Activated B cell treated with CpG ODN at 0.5 μM for 24 hours (primary cell): ENCODE data around the gene IQGAP3. TPM values are rescaled to one million over a fixed set of nuclear protein-coding genes. Genes with fewer than 3 reads are reported as not detected.
"Not testable (repeated sequence)": the region's sequence is repeated elsewhere in the genome, so short reads cannot be mapped to it uniquely, and the experiment has no call there.

Source experiments
- ATAC-seq: fragments of 200-7000 bp; cut with Tn5 transposase; one replicate; pipeline ENCODE4 v1.10.0; 2021; ENCODE audit warnings: low read depth, mild to moderate bottlenecking, moderate library complexity
- CTCF ChIA-PET: fragments of 350-600 bp; sonication (Branson Sonifier 250); formaldehyde crosslinking; loops from one replicate; lab custom pipeline; 2021; ENCODE audit warnings: antibody characterized with exemption; lab: Charles Lee
- POLR2A ChIA-PET: fragments of 350-600 bp; sonication (Branson Sonifier 250); formaldehyde crosslinking; loops from one replicate; lab custom pipeline; 2021; ENCODE audit warnings: antibody characterized with exemption; lab: Charles Lee
- DNase-seq: peaks from one replicate; pipeline ENCODE4 v3.0.0; 2022
- H3K27ac Mint-ChIP-seq: one replicate; pipeline ENCODE4 v1.8.0; 2020; ENCODE audit warnings: mixed read lengths
- H3K27me3 Mint-ChIP-seq: one replicate; pipeline ENCODE4 v1.8.0; 2021; ENCODE audit warnings: mixed read lengths
- H3K36me3 Mint-ChIP-seq: one replicate; pipeline ENCODE4 v1.8.0; 2021; ENCODE audit warnings: low read depth, mixed read lengths
- H3K4me1 Mint-ChIP-seq: one replicate; pipeline ENCODE4 v1.8.0; 2021; ENCODE audit warnings: mixed read lengths
- H3K4me3 Mint-ChIP-seq: one replicate; pipeline ENCODE4 v1.8.0; 2020; ENCODE audit warnings: mild to moderate bottlenecking, mixed read lengths
- H3K9me3 Mint-ChIP-seq: one replicate; pipeline ENCODE4 v1.8.0; 2020; ENCODE audit warnings: mixed read lengths
- CTCF ChIP-seq: fragments of 200-600 bp; IDR thresholded peaks from one replicate; pipeline ENCODE4 v1.8.0; 2022; ENCODE audit warnings: antibody characterized with exemption, mild to moderate bottlenecking
- intact Hi-C: fragments of 100-400 bp; cut with micrococcal nuclease; formaldehyde crosslinking; loops from one replicate; pipeline ENCODE4 v1.15.1; 2024
- total RNA-seq: library from RNA; stranded (reverse); gene quantifications from 2 replicates; pipeline ENCODE4 v1.2.3, GENCODE V29; 2022

Gene IQGAP3
- total RNA-seq, 1 donor from 2014 or later: 0.29 TPM

DNA sequence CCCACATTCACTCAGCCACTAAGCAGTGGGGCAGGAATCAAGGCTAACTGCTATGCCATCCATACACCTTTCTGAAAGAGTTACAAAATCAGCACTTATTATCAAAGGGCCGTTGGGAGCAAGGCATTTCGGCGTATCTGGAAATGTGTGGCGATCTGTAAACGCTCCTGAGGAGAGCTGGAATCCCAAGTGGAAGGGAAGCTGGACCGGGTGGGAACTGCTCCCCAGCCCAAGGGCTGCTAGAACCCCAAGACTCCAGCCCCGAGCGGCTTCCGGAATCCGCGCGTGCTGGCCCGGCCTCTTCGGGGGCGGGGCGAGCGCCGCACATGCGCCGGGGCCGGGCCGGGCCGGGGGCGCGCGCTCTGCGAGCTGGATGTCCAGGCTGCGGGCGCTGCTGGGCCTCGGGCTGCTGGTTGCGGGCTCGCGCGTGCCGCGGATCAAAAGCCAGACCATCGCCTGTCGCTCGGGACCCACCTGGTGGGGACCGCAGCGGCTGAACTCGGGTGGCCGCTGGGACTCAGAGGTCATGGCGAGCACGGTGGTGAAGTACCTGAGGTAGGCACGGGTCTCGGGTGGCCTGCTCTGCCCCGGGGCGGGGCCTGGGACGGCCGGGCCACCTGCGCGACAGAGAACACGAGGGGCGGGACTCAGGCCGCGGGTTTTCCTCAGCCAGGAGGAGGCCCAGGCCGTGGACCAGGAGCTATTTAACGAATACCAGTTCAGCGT is 19.2 kb upstream of the IQGAP3 start, which contains the start of gene NAXE:
Gene NAXE, plus strand, starts transcription at position 345 of the 726 bp plus-strand sequence. Its CDS starts 29 bp downstream, at position 374.
- ATAC-seq (peak; percentile 94), DNase-seq (peak; percentile 78)
- no peak for TF ChIP-seq CTCF
- Mint-ChIP-seq H3K9me3 (no peaks in the 10 kb centered on the region), H3K4me3 (peak within 1 kb of the TSS; percentile 90), H3K4me1 (peaks cover 21% of the 10 kb centered on the region), H3K36me3 (peaks cover 32% of the 10 kb centered on the region), H3K27me3 (no peaks in the 10 kb centered on the region), H3K27ac (peak within 1 kb of the TSS; percentile 94)
- POLR2A ChIA-PET: interaction anchor here (0.6 to 2.7 kb wide), 18 partner anchors 9 to 379 kb away, joined by 3 to 44 read pairs (median 6); partner anchors contain the start of genes GPATCH4, IQGAP3, MEF2D and PMF1
- intact Hi-C loops: loop anchor here (1.0 kb wide), 2 partner anchors 9 to 10 kb away; partner anchors contain the start of gene GPATCH4
- CTCF ChIA-PET: interaction anchor here (0.7 to 4.0 kb wide), 10 partner anchors 8 to 206 kb away, joined by 3 to 18 read pairs (median 4); no protein-coding TSS in a partner anchor

- Mint-ChIP-seq H3K27ac (peak overlapping the region; percentile 94), H3K9me3 (no peaks in the 10 kb centered on the region), H3K4me1 (peaks cover 21% of the 10 kb centered on the region), H3K36me3 (peaks cover 27% of the 10 kb centered on the region), H3K4me3 (peak overlapping the region; percentile 90), H3K27me3 (no peaks in the 10 kb centered on the region)
- DNase-seq (no peak), ATAC-seq (peak; percentile 18)
- intact Hi-C loops: loop anchor here (1.0 kb wide), 2 partner anchors 9 to 10 kb away; partner anchors contain the start of gene GPATCH4
- CTCF ChIA-PET: interaction anchor here (0.8 to 4.0 kb wide), 7 partner anchors 9 to 205 kb away, joined by 3 to 18 read pairs (median 8); no protein-coding TSS in a partner anchor
- POLR2A ChIA-PET: interaction anchor here (0.5 to 2.7 kb wide), 18 partner anchors 9 to 378 kb away, joined by 3 to 44 read pairs (median 6); partner anchors contain the start of genes GPATCH4, MEF2D and PMF1
- no peak for TF ChIP-seq CTCF
Observed at GRCh38 chr1:156591181-156591431, 18.7 kb upstream of the IQGAP3 start.

DNA sequence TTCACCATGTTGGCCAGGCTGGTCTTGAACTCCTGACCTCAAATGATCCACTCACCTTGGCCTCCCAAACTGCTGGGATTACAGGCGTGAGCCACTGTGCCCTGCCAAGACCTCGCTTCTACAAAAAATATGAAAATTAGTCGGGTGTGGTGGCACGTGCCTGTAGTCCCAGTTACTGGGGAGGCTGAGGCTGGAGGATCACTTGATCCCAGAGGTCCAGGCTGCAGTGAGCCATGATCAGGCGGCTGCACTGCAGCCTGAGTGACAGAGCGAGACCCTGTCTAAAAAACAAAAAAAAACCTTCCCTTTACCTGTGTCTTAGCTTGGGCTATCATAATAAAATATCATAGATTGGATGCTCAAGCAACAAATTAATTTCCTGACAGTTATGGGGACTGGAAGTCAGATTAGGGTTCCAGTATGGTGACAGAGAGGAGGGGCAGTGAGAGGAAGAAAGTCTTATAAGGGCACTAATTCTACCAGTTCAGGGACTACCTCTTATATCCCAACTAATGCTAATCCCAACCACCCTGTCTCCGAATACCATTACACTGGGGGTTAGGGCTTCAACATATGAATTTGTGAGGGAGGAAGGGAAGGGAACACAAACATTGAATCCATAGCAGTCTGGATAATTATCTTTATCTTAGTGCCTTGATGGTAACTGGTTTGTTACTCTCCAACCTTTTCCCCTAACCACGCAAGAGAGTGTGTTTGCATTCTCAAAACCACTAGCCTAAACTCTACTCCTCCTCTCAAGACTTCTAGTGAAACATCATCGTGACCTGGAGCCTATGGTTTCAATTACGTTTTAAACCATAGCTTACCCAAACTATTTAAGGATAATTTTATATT is 18.2 kb upstream of the IQGAP3 start:
- ATAC-seq (no peak), DNase-seq (no peak)
- Mint-ChIP-seq H3K27me3 (no peaks in the 10 kb centered on the region), H3K4me1 (peaks cover 21% of the 10 kb centered on the region), H3K9me3 (no peaks in the 10 kb centered on the region), H3K4me3 (peak overlapping the region; percentile 24), H3K36me3 (peaks cover 24% of the 10 kb centered on the region), H3K27ac (peak overlapping the region; percentile 94)
- TF ChIP-seq CTCF: no peak
- POLR2A ChIA-PET: interaction anchor here (0.5 to 2.7 kb wide), 15 partner anchors 8 to 378 kb away, joined by 3 to 44 read pairs (median 6); partner anchors contain the start of genes GPATCH4, MEF2D and PMF1
- intact Hi-C loops: loop anchor here (1.0 kb wide), 2 partner anchors 8 to 11 kb away; partner anchors contain the start of gene GPATCH4
- CTCF ChIA-PET: interaction anchor here (0.7 to 4.0 kb wide), 7 partner anchors 9 to 205 kb away, joined by 3 to 18 read pairs (median 8); no protein-coding TSS in a partner anchor

GRCh38 chr1:156589546-156589945 is 17.2 kb upstream of the IQGAP3 start:
- ATAC-seq (no peak), DNase-seq (no peak)
- Mint-ChIP-seq H3K9me3 (no peaks in the 10 kb centered on the region), H3K36me3 (peaks cover 17% of the 10 kb centered on the region), H3K4me3 (no peak overlapping the region), H3K4me1 (peaks cover 23% of the 10 kb centered on the region), H3K27ac (no peak overlapping the region), H3K27me3 (no peaks in the 10 kb centered on the region)
- ChIA-PET CTCF (interaction anchor here (1.4 to 2.1 kb wide), 3 partner anchors 19 to 108 kb away, joined by 3 to 9 read pairs (median 4); no protein-coding TSS in a partner anchor), POLR2A (interaction anchor here (1.2 kb wide), 1 partner anchor 38 kb away, joined by 3 read pairs; no protein-coding TSS in a partner anchor)
- no peak for TF ChIP-seq CTCF
- intact Hi-C loops: no loop called here

- H3K27me3 Mint-ChIP-seq, H3K36me3 Mint-ChIP-seq, H3K27ac Mint-ChIP-seq, ATAC-seq, H3K9me3 Mint-ChIP-seq, H3K4me3 Mint-ChIP-seq, DNase-seq, POLR2A ChIA-PET, intact Hi-C loops: not testable (repeated sequence)
- peaks cover 31% of the 10 kb centered on the region for H3K4me1 Mint-ChIP-seq
- CTCF ChIA-PET: interaction anchor here (1.1 to 2.1 kb wide), 3 partner anchors 23 to 107 kb away, joined by 3 to 9 read pairs (median 3); no protein-coding TSS in a partner anchor
Observed at GRCh38 chr1:156587927-156588326, 15.6 kb upstream of the IQGAP3 start.
